ENCODE data around the gene MAPK4.

GRCh38 chr18:50674307-50674980 lies 114.6 kb downstream of the MAPK4 start:
- TF ChIP-seq POLR2A (IDR thresholded peaks at IDR 0.05) (no peak), CTCF (IDR thresholded peaks at IDR 0.05) (no peak), EP300 (IDR thresholded peaks at IDR 0.05) (no peak)

All from upper lobe of left lung (tissue), 4 donors.